ENCODE data around the gene EXOSC1.
"Not testable (repeated sequence)": the region's sequence is repeated elsewhere in the genome, so short reads cannot be mapped to it uniquely, and the experiment has no call there.

EXOSC1 gene

DNA sequence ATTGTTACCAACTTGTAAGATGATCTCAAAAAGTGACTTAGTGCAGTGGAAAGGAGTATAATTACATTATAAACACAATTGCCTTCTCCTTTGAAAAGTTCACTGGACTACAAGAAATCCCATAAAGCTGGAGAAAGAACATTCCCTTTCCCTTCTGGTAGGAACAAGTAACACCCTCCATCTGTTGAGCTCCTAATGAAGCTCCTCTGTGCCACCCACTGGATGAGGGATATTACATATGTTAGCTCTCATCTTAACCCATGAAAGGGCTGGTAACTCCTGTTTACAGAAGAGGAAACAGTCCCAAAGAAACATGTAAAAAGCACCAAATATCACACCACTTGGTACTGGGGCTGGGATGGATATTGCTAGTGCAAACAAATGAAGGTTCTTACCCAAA, 11.8 kb downstream of the EXOSC1 start:
- no peak for DNase-seq (ENCODE audit: low read depth, low spot score)
- in situ Hi-C loops (cut with HindIII; ENCODE audit: low sequenced_read_pairs): no loop called here
- TF ChIP-seq, protein P1, sequence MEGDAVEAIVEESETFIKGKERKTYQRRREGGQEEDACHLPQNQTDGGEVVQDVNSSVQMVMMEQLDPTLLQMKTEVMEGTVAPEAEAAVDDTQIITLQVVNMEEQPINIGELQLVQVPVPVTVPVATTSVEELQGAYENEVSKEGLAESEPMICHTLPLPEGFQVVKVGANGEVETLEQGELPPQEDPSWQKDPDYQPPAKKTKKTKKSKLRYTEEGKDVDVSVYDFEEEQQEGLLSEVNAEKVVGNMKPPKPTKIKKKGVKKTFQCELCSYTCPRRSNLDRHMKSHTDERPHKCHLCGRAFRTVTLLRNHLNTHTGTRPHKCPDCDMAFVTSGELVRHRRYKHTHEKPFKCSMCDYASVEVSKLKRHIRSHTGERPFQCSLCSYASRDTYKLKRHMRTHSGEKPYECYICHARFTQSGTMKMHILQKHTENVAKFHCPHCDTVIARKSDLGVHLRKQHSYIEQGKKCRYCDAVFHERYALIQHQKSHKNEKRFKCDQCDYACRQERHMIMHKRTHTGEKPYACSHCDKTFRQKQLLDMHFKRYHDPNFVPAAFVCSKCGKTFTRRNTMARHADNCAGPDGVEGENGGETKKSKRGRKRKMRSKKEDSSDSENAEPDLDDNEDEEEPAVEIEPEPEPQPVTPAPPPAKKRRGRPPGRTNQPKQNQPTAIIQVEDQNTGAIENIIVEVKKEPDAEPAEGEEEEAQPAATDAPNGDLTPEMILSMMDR (IDR thresholded peaks at IDR 0.05; ENCODE audit: low read depth, low read length): no peak
- H3K4me3 ChIP-seq (ENCODE audit: low read depth, low read length): no peak overlapping the region

DNA sequence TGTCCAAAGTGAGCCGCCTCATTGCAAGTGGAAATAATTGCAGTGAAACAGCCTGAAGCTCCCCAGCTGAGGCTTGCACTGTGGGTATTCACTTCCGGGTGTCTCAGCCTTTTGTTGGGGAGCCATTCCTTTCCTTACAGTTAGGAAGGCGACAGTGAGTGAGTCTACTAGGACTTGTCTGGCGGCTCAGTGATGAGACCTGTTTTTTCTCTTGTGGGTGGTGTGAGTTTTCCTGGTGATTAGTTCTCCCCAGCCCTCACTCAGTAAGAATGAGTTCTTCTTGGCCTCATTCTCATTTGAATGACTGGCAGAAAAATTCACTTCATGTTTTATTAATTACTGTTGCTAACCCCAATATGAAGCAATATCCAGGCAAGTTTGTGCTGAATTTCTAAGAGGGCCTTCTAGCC, 17.2 kb downstream of the EXOSC1 start:
- peak overlapping the region; percentile 29 for H3K4me3 ChIP-seq (ENCODE audit: low read depth, low read length)
- in situ Hi-C loops (cut with HindIII; ENCODE audit: low sequenced_read_pairs): no loop called here
- no peak for DNase-seq (ENCODE audit: low read depth, low spot score)
- TF ChIP-seq, protein P1 (IDR thresholded peaks at IDR 0.05; ENCODE audit: low read depth, low read length): no peak

DNA sequence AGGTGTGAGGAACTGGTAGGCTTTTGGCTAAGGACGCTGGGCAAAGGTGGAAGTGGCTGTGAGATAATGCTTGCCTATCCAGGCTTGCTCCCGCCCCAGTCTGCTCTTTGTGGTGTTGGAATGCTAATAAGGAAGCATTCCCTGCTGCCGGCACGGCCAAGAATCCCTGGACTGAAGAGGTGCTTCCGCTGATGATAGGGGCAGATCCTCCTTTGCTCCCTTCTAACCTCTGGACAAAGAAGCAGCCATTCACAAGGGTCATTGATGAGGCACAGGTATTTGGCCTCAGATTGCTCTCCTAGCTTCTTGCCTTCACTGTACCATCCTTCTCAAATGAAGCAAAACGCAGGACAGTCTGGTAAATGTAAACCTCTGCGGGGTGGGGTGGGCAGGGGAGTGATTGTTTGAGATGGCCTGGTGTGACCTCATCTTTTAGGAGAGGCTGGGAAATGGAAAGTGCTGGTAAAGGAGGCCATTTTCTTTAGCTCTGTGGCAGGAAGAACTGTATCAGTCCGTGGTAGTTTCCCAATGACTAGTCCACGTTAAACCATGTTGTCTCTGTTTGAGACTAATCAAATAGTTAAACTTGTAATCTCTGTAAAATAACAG, 18.1 kb downstream of the EXOSC1 start:
- peak overlapping the region; percentile 93 for H3K4me3 ChIP-seq (ENCODE audit: low read depth, low read length)
- in situ Hi-C loops (cut with HindIII; ENCODE audit: low sequenced_read_pairs): no loop called here
- DNase-seq (ENCODE audit: low read depth, low spot score): peak; percentile 12
- TF ChIP-seq, protein P1 (IDR thresholded peaks at IDR 0.05; ENCODE audit: low read depth, low read length): no peak

DNA sequence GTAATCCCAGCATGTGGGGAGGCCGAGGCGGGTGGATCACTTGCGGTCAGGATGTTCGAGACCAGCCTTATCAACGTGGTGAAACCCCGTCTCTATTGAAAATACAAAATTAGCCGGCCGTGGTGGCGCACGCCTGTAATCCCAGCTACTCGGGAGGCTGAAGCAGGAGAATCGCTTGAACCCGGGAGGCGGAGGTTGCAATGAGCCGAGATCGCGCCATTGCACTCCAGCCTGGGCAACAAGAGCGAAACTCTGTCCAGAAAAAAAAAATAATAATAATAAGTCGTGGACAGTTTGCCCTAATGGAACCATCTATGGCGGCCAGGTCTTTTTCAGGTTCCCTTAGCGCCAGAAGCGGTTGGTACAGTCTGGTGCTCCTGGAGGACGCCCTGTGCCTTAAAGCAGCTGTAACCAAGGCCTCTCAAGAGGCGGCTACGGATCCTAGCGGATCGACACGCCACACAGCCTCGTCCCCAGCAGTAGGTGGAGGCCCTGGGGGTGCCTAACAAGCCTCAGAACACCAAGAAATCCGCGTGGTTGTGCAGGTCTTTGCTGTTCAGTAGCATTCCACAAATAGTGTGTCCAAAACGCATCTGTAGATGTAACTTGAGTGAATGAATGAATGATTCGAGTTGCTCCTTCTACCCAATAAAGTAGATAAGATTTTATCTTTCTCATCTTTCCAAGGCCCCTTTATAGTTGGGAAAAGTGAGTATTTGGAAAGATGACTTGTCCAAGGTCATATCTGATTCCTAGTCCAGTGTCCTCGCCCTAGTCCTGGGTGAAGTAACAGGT, 18.8 kb downstream of the EXOSC1 start:
- in situ Hi-C loops (cut with HindIII; ENCODE audit: low sequenced_read_pairs): no loop called here
- DNase-seq (ENCODE audit: low read depth, low spot score): peak; percentile 18

DNA sequence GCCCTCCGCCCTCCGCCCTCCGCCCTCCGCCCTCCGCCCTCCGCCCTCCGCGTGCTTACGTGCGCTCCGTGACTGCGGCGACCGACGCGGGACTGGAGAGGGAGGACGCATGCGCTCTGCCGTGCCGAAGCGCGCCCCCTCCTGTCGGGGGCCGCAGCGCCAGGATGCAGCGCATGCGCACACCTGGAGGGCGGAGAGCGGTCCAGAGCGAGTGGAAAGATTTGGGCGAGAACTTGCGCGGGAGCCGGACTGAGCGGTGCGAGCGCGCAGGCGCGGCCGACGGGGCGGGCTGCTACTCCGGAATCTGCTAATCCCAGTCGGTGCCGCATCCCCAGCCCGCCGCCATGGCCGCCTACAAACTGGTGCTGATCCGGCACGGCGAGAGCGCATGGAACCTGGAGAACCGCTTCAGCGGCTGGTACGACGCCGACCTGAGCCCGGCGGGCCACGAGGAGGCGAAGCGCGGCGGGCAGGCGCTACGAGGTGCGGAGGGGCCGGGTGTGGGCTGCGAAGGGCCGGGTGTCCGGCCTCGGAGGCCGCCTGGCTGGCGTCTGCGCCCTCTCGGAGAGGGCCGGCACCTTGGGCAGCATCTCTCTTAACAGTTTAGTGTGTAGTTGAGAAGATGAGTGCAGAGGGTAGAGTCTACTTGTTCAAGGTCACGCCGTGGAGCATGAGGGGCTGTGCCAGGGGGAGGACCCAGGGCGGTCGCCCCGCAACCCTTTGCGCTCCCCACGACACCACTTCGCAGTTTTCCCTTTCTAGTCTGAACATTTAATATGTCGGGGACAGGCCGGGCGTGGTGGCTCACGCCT, 19.6 kb downstream of the EXOSC1 start, which contains the start of gene PGAM1:
Gene PGAM1, plus strand, starts transcription at position 228 of the 812 bp plus-strand sequence. Its CDS starts 117 bp downstream, at position 345.
- TF ChIP-seq, protein P1 (IDR thresholded peaks at IDR 0.05; ENCODE audit: low read depth, low read length): peak; percentile 70
- in situ Hi-C loops (cut with HindIII; ENCODE audit: low sequenced_read_pairs): no loop called here
- DNase-seq (ENCODE audit: low read depth, low spot score): peak; percentile 96
- peak within 1 kb of the TSS; percentile 93 for H3K4me3 ChIP-seq (ENCODE audit: low read depth, low read length)

More for the DNA sequence above, 18.8 kb downstream of the EXOSC1 start:
- TF ChIP-seq, protein P1 (IDR thresholded peaks at IDR 0.05; ENCODE audit: low read depth, low read length): no peak
- peak overlapping the region; percentile 93 for H3K4me3 ChIP-seq (ENCODE audit: low read depth, low read length)

DNA sequence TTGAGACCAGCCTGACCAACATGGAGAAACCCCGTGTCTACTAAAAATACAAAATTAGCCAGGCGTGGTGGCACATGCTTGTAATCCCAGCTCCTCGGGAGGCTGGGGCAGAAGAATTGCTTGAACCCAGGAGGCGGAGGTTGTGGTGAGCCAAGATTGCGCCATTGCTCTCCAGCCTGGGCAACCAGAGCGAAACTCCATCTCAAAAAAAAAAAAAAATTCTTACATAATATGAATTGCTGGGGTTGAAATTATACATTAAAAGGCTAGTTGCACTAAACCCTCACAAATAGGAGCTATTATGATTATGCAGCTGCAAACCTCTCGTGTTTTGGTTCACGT, 22.1 kb downstream of the EXOSC1 start:
- H3K4me3 ChIP-seq (ENCODE audit: low read depth, low read length); DNase-seq (ENCODE audit: low read depth, low spot score); in situ Hi-C loops (cut with HindIII; ENCODE audit: low sequenced_read_pairs): not testable (repeated sequence)

Measured in astrocyte of the spinal cord (primary cell).